Activated T-helper 17 cell treated with anti-CD3 and anti-CD28 coated beads, Interleukin-2, amount 50 U/mL, for 72 hours (primary cell): Measurements from ENCODE around the gene SMTN. TPM values are rescaled to one million over a fixed set of nuclear protein-coding genes. Genes with fewer than 3 reads are reported as not detected.
A peak's percentile ranks its signal among the peaks of the same experiment; 100 is the strongest.

Experiments used
- ATAC-seq: fragments of 150-1000 bp; cut with Tn5 transposase; replicated peaks from 2 replicates; pipeline ENCODE4 v1.10.0; 2021; ENCODE audit warnings: mild to moderate bottlenecking, moderate library complexity
- H3K27ac Mint-ChIP-seq: one replicate; pipeline ENCODE4 v1.8.0; 2022; ENCODE audit warnings: mixed read lengths
- H3K27me3 Mint-ChIP-seq: one replicate; pipeline ENCODE4 v1.8.0; 2022; ENCODE audit warnings: mixed read lengths
- H3K36me3 Mint-ChIP-seq: one replicate; pipeline ENCODE4 v1.8.0; 2022; ENCODE audit warnings: low read depth, mild to moderate bottlenecking, mixed read lengths
- H3K4me1 Mint-ChIP-seq: one replicate; pipeline ENCODE4 v1.8.0; 2022; ENCODE audit warnings: mixed read lengths
- H3K4me3 Mint-ChIP-seq: one replicate; pipeline ENCODE4 v1.8.0; 2022; ENCODE audit warnings: mild to moderate bottlenecking, mixed read lengths
- H3K9me3 Mint-ChIP-seq: one replicate; pipeline ENCODE4 v1.8.0; 2022; ENCODE audit warnings: mixed read lengths
- total RNA-seq, 2 donors: library from RNA; stranded (reverse); gene quantifications; one replicate each; pipeline ENCODE4 v1.2.3, GENCODE V29; 2022

Gene SMTN
- total RNA-seq, 2 donors from 2014 or later, result 42.6 to 58.4 TPM

DNA sequence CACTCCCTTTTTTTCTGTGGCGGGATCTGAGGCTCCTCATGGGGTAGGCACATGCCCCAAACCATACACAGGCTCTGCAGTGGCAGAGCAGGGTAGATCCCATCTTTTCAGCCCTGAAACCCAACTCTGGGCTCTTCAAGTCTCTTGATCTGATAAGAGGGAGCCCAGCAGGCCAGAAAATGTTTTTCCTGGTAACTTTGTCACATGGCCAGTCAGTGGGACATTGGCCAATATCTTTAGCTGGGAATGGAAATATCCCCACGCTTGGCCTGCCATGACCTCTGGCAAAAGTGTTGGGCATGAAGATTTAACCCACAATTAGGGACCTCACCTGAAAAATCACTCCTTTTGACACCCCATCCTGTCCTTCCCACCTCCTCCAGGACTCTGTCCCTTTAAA lies 49.8 kb downstream of the SMTN start:
- no peaks in the 10 kb centered on the region for H3K4me1 Mint-ChIP-seq
- no peak overlapping the region for H3K4me3 Mint-ChIP-seq
- H3K27me3 Mint-ChIP-seq, result no peaks in the 10 kb centered on the region
- no peaks in the 10 kb centered on the region for H3K36me3 Mint-ChIP-seq
- no peak for ATAC-seq
- H3K27ac Mint-ChIP-seq, result no peak overlapping the region
- no peaks in the 10 kb centered on the region for H3K9me3 Mint-ChIP-seq

DNA sequence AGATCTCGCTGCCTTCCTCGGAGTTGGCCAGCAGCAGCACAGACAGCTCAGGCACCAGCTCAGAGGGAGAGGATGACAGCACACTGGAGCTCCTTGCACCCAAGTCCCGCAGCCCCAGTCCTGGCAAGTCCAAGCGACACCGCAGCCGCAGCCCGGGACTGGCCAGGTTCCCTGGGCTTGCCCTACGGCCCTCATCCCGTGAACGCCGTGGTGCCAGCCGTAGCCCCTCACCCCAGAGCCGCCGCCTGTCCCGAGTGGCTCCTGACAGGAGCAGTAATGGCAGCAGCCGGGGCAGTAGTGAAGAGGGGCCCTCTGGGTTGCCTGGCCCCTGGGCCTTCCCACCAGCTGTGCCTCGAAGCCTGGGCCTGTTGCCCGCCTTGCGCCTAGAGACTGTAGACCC lies 52.8 kb downstream of the SMTN start:
- Mint-ChIP-seq H3K4me3 (no peak overlapping the region), H3K27me3 (no peaks in the 10 kb centered on the region), H3K4me1 (no peaks in the 10 kb centered on the region), H3K36me3 (no peaks in the 10 kb centered on the region), H3K27ac (no peak overlapping the region), H3K9me3 (no peaks in the 10 kb centered on the region)
- no peak for ATAC-seq

DNA sequence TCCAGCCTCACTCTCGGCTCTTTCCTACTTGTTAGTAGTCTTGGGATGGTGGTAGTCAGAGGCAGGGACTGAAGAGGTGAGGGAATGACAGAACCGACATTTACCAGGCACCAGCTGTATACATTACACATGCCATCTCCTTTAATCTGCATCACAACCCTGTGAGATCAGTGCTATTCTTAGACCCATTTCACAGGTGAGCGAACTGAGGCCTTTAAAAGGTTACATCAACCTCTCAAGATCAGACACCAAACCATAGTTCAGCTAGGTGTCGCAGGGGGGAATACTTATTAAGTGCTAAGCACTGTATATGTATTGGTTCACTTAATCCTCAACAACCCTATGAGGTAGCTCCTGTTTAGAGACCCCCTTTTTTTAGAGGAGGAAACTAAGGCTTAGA lies 53.6 kb downstream of the SMTN start:
- H3K4me3 Mint-ChIP-seq, result no peak overlapping the region
- no peaks in the 10 kb centered on the region for H3K27me3 Mint-ChIP-seq
- ATAC-seq, result no peak
- no peaks in the 10 kb centered on the region for H3K4me1 Mint-ChIP-seq
- H3K9me3 Mint-ChIP-seq, result no peaks in the 10 kb centered on the region
- H3K27ac Mint-ChIP-seq, result no peak overlapping the region
- H3K36me3 Mint-ChIP-seq, result no peaks in the 10 kb centered on the region

DNA sequence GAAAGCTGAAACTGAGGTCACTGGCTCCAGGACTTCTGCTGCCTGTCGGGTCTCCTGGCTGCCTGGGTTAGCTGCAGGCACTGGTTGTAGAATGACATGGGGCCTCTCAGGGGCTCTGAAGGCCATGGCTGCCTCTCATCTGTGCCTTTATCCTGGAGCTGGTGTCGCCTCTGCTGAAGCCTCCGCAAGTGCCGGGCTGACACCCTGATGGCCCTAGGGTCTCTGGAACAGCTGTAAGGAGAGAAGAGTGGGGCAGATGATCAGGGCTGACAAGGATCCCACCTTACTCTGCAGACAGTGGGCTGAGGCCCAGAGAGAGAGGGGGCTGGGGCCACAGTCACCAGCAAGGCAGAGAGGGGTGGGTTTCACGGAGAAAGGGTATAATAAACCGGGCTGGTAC lies 54.6 kb downstream of the SMTN start:
- Mint-ChIP-seq H3K9me3 (no peaks in the 10 kb centered on the region), H3K36me3 (no peaks in the 10 kb centered on the region), H3K27me3 (no peaks in the 10 kb centered on the region), H3K27ac (no peak overlapping the region), H3K4me1 (no peaks in the 10 kb centered on the region), H3K4me3 (no peak overlapping the region)
- ATAC-seq, result no peak

DNA sequence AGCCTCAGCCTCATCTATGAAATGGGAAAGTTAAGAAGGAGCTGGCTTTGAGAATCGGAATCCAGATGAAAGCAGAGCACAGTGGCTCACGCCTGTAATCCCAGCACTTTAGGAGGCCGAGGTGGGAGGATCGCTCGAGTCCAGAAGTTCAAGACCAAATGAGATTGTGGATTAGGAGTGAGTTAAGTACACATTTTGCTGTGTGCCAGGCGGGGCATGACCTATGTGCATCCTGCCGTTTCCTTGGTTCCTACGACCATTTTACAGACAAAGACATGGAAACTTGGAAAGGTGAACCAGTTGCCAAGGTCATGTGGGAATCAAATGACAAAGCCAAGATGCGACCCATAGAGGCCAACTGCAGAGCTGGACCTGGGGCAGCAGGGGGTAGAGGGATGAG lies 55.0 kb downstream of the SMTN start:
- no peak overlapping the region for H3K4me3 Mint-ChIP-seq
- no peaks in the 10 kb centered on the region for H3K36me3 Mint-ChIP-seq
- H3K4me1 Mint-ChIP-seq, result no peaks in the 10 kb centered on the region
- ATAC-seq, result no peak
- H3K27ac Mint-ChIP-seq, result no peak overlapping the region
- no peaks in the 10 kb centered on the region for H3K9me3 Mint-ChIP-seq
- H3K27me3 Mint-ChIP-seq, result no peaks in the 10 kb centered on the region

DNA sequence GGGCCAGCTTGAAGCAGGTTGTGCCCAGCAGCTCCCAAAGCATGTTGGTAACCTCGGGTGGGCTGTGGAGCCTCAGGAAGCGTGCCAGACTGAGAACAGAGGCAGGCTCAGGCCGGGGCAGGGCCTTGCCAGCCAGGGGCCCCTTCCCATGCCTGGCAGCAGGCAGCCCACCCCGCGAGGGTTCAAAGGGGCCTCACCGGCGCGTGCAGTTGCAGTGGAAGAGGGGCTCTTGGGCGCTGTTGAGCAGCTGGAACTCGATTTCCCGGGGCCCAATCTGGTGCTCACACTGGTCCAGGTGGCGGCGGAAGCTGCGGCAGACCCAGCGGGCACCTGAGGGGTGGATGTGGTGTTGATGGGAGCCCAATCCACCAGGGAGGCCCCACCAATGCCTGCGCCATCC lies 55.6 kb downstream of the SMTN start:
- Mint-ChIP-seq H3K4me3 (no peak overlapping the region), H3K4me1 (no peaks in the 10 kb centered on the region), H3K9me3 (no peaks in the 10 kb centered on the region), H3K27me3 (no peaks in the 10 kb centered on the region), H3K27ac (no peak overlapping the region), H3K36me3 (no peaks in the 10 kb centered on the region)
- ATAC-seq, result no peak

DNA sequence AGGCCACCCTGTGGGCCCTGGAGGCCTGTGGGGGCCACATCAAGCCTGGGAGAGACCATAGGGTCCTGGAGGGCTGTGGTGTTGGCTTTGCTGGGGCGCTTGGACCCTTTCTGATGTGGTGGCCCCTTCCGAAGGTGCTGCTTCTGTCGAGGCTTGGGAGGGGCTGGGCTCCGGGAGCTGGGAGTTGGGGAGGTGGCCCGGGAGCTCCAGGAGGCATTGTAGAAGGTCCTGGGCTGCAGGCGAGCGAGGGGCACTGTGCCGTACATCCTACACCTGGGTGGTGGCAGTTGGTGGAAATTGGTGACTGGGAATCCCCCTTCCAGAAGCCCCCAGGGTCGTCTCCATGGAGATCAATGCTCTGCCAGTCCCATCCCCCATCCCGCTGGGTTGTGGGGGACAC lies 56.6 kb downstream of the SMTN start:
- H3K4me3 Mint-ChIP-seq, result no peak overlapping the region
- H3K27ac Mint-ChIP-seq, result no peak overlapping the region
- no peaks in the 10 kb centered on the region for H3K36me3 Mint-ChIP-seq
- ATAC-seq, result no peak
- H3K27me3 Mint-ChIP-seq, result no peaks in the 10 kb centered on the region
- H3K4me1 Mint-ChIP-seq, result no peaks in the 10 kb centered on the region
- no peaks in the 10 kb centered on the region for H3K9me3 Mint-ChIP-seq

DNA sequence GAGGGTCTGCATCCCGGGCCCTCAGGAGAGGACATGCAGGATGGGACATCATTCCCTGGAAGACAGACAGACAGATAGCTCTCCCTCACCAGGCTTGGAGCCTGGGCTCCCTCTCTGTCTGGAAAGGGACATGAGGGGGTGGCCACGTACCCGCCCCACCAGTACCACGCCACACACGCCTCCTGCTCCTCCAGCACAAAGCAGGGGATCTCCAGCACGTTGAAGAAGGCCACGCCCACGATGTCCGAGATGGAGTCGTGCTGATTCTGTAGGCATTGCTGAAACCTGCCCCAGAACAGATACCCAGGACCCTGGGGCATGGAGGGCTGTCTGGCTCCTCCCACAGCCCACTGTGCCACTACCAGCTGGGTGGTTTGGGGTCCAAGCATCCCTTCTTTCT lies 57.0 kb downstream of the SMTN start:
- no peak overlapping the region for H3K4me3 Mint-ChIP-seq
- no peaks in the 10 kb centered on the region for H3K36me3 Mint-ChIP-seq
- no peaks in the 10 kb centered on the region for H3K4me1 Mint-ChIP-seq
- no peak overlapping the region for H3K27ac Mint-ChIP-seq
- H3K9me3 Mint-ChIP-seq, result no peaks in the 10 kb centered on the region
- H3K27me3 Mint-ChIP-seq, result no peaks in the 10 kb centered on the region
- no peak for ATAC-seq

DNA sequence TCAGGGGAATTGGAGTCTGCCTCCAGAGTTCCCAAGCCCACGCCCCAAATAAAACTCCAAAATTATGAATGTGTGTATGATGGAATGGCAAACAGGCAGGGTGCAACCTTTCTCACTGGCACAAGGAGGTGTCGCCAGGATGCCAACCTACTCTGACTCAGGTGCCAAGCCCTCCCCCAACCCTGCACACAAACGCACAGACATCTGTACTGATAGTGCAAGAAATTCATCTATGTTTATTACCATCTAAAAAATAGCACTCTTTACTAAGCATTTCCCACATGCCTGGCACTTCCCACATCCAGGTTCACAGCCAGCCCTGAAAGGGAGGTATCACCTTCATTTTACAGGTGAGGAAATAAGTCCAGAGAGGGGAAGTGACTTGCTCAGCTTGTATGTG lies 57.9 kb downstream of the SMTN start:
- no peak overlapping the region for H3K27ac Mint-ChIP-seq
- no peak overlapping the region for H3K4me3 Mint-ChIP-seq
- no peaks in the 10 kb centered on the region for H3K4me1 Mint-ChIP-seq
- H3K9me3 Mint-ChIP-seq, result no peaks in the 10 kb centered on the region
- no peaks in the 10 kb centered on the region for H3K27me3 Mint-ChIP-seq
- no peak for ATAC-seq
- H3K36me3 Mint-ChIP-seq, result no peaks in the 10 kb centered on the region

DNA sequence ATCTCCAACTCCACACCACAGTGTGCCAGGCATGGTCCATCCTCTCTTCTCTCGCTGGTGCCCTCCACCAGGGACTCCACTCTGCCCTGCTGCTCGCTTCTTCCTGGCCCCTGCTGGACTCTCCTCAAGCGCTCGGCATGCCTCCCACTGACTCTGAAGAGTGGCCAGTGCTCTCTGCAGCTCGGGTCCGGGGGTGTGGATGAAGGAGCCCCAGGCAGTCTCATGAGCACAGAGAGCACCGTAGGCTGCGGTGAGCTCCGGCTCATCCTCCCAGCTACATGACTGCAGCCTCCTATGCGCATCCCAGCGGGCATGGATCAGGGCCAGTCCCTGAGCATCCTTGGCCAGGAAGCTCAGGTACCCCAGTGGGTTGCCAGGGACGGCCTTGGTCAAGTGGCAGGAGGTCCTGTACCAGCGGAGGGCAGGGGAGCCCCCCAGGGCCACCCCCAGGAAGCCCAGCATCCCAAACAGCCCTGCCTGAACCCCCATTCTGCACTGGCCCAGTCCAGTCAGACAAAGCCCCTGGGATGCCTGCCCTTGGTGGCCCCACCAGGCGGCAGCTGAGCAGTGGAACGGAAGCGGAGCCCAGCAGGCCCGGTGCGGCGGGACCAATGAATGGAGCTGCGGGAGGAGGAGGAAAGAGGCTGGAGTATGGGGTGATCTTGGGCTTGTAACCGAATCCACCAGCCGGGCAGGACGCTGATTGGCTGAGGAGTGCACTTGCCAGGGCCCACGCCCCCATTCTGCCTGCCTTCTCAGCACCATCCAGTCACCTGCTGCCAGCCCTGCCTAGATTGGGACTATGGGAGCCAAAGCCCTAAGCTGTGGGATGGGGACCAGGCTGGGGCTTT lies 59.0 kb downstream of the SMTN start, which contains the start of gene PLA2G3:
TSS of gene PLA2G3 (minus strand) at position 643 of the 851 bp plus-strand sequence. CDS start at position 489, 154 bp downstream.
- no peaks in the 10 kb centered on the region for H3K4me1 Mint-ChIP-seq
- H3K9me3 Mint-ChIP-seq, result no peaks in the 10 kb centered on the region
- H3K27ac Mint-ChIP-seq, result peak within 1 kb of the TSS; percentile 26
- H3K4me3 Mint-ChIP-seq, result no peak within 1 kb of the TSS
- no peaks in the 10 kb centered on the region for H3K36me3 Mint-ChIP-seq
- no peaks in the 10 kb centered on the region for H3K27me3 Mint-ChIP-seq
- no peak for ATAC-seq

DNA sequence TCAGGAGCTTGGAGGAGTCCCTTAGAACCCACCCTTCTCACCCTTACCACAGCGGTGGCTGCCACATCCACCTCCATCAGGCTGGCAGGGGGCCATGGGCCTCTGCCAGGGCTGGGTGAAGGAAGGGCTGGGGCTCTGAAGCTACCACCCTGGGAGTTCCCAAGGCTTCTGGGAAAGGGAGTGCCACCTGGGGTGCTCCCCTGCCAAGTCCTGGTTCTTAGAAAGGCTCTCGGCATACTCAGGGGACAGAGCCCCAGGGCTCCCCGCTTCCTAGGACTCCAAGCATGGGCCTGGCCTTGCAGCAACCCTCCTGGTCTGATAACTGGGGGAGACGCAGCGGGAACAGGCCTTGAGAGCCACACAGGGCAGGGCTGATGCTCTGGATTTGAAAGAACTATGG lies 59.6 kb downstream of the SMTN start:
- Mint-ChIP-seq H3K27ac (peak overlapping the region; percentile 26), H3K4me3 (no peak overlapping the region), H3K27me3 (no peaks in the 10 kb centered on the region), H3K36me3 (no peaks in the 10 kb centered on the region), H3K9me3 (no peaks in the 10 kb centered on the region), H3K4me1 (no peaks in the 10 kb centered on the region)
- no peak for ATAC-seq

DNA sequence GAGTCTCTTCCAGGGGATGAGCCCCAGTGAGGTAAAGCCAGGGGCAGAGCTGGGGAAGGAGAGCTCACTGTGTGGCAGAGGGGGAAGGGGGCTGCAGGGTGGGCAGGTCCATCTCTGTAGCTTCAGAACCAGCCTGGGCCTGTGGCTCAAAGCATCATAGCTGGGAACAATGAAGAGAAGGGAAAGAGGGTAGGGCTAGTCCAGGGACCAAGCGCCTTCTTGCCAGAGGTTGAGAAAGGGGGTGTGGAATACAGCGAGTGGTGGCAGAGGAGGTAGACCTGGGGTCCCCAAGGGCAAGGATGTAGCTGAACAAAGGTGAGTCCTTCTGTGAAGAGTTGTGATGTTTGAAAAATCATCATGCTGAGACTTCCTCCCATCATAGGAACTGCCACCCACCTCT lies 60.4 kb downstream of the SMTN start:
- no peaks in the 10 kb centered on the region for H3K27me3 Mint-ChIP-seq
- no peak for ATAC-seq
- H3K27ac Mint-ChIP-seq, result peak overlapping the region; percentile 26
- no peaks in the 10 kb centered on the region for H3K4me1 Mint-ChIP-seq
- no peaks in the 10 kb centered on the region for H3K36me3 Mint-ChIP-seq
- no peak overlapping the region for H3K4me3 Mint-ChIP-seq
- no peaks in the 10 kb centered on the region for H3K9me3 Mint-ChIP-seq

DNA sequence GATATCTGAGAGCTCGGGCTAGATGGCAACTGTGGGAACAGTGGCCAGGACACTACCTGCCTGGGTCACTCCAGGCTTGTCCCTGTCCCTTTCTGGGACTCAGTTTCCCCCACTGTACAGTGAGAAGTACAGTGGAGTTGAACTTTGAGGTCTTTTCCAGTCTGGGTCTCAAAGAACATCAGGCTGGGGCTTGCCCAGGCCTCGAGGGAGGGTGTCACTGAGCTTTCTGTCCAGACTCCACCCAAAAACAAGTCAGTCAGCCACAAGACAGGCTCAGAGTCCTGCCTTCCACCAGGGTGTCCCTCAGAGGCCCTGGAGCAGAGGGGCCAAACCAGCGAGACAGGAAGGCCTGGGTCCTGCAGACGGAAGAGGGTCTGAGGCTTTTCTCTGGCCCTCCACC lies 61.2 kb downstream of the SMTN start:
- Mint-ChIP-seq H3K9me3 (no peaks in the 10 kb centered on the region), H3K27ac (no peak overlapping the region), H3K36me3 (no peaks in the 10 kb centered on the region), H3K4me3 (no peak overlapping the region), H3K27me3 (no peaks in the 10 kb centered on the region), H3K4me1 (no peaks in the 10 kb centered on the region)
- ATAC-seq, result no peak

DNA sequence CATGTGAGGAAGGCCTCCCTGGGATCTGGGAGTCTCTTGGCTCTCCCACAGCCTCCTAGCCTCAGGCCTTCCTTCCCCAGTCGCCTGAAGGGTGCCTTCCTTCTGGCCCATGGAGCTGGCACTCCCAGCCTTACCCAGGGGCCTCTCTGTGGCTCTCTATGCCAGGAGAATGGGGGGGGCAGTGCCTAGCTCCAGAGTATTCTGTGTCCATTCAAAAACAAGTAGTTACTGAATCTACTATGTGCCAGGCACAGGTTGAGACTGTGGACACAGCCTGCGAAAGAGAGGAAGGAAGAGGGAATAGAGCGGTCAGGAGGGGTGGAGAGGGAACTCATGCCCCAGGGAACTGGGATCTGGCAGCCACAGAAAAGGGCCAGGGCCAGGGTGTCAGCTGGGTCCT lies 61.9 kb downstream of the SMTN start:
- no peak overlapping the region for H3K4me3 Mint-ChIP-seq
- ATAC-seq, result no peak
- H3K36me3 Mint-ChIP-seq, result no peaks in the 10 kb centered on the region
- no peaks in the 10 kb centered on the region for H3K27me3 Mint-ChIP-seq
- no peaks in the 10 kb centered on the region for H3K4me1 Mint-ChIP-seq
- H3K9me3 Mint-ChIP-seq, result no peaks in the 10 kb centered on the region
- peak overlapping the region; percentile 41 for H3K27ac Mint-ChIP-seq

DNA sequence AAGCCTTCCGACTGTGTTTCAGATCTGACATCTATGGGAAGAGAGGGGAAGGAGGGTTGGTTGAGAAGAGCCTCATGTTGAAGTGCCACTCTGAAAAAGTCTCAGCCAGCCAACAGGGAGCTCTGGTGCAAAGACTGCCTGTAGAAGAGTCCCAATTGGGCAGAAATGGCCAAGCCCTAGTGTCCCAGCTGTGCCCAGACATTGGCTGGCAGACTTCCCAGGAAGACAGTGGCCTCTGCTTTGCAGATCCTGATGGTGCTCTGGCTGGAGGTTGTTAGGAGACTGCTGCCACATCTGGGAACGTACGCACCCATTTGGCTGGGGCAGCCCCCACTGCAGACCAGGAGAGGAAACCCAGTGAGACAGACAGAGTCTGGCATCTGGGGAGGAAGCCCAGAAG lies 62.4 kb downstream of the SMTN start:
- Mint-ChIP-seq H3K27ac (peak overlapping the region; percentile 41), H3K27me3 (no peaks in the 10 kb centered on the region), H3K4me3 (no peak overlapping the region), H3K4me1 (no peaks in the 10 kb centered on the region), H3K9me3 (no peaks in the 10 kb centered on the region), H3K36me3 (no peaks in the 10 kb centered on the region)
- no peak for ATAC-seq

DNA sequence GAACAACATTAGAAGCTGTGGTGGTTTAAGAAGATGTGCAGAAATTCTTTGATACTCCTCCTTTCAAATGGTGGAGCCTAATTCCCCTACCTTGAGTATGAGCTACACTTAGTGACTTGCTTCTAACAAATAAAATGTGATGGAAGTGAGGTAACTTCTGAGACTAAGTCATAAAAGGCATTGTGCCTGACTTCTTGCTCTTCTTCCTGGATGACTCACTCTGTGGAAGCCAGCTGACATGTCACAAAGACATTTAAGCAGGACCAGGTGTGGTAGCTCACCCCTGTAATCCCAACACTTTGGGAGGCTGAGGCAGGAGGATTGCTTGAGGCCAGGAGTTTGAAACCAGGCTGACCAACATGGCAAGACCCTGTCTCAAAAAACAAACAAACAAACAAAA lies 63.1 kb downstream of the SMTN start:
- Mint-ChIP-seq H3K4me3 (no peak overlapping the region), H3K4me1 (no peaks in the 10 kb centered on the region), H3K27me3 (no peaks in the 10 kb centered on the region), H3K36me3 (no peaks in the 10 kb centered on the region), H3K9me3 (no peaks in the 10 kb centered on the region), H3K27ac (peak overlapping the region; percentile 41)
- ATAC-seq, result peak; percentile 79
